ENCODE results near the gene FBRSL1.

Gene FBRSL1

DNA sequence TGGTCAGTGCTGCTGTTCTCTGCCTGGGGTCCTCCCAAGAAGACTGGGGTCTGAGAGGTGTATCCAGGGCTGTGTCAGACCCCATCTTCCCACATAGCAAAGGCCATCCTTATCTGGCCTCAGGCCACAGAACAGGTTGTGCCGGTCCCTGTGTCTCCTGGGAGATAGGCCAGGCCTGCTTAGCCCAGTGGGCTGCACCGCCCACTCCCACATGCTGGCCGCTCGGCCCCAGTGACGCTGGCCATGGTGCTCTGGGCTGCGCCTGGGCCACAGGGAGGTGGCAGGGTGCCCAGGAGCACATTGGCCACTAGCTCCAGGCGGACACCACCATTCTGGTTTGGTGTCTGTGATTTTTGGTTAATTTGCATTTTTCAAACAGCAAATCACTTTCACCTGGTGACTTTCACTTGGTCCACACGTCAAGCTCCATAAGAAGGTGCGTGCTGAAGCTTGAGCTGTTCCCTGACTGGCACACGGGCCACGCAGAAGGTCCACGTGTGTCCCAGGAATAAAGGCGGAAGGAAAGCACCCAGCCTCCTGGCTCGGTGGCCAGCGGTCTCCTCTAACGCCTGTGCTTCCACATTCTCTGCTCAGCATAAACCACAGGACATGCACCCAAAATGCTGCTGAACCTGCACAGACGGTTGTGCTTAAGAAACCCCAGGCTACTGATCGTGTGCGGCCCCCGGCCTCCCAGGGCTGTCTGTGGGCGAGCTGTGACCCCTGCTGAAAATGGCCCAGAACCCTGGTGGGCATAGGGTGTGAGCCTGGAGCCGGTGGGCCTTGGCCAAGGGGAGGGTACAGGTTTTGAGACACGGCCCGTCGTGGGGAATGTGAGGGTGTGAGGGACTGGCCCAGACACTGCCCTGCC is 4.6 kb downstream of the FBRSL1 start:
- peak overlapping the region in 1 of 5 donors; percentile 47 for H3K9ac ChIP-seq (ENCODE audit: low read length in 5 of 5)
- no peaks in the 10 kb centered on the region for H3K27me3 ChIP-seq (ENCODE audit: control insufficient read depth in 5 of 5, insufficient read depth in 4 of 5, low read length in 5 of 5)
- H3K9me3 ChIP-seq (ENCODE audit: control insufficient read depth in 5 of 5, low read length in 5 of 5), result no peaks in the 10 kb centered on the region
- no peak overlapping the region for H3K4me3 ChIP-seq (ENCODE audit: low read depth in 1 of 5, low read length in 5 of 5)
- H3K36me3 ChIP-seq (ENCODE audit: control insufficient read depth in 5 of 5, insufficient read depth in 5 of 5, low read length in 5 of 5), result peaks cover 0 to 8% (median 0%) of the 10 kb centered on the region in 5 donors
- no peak overlapping the region for H3K27ac ChIP-seq (ENCODE audit: low read depth, low read length)
- peaks cover 10 to 86% (median 66%) of the 10 kb centered on the region in 5 donors for H3K4me1 ChIP-seq (ENCODE audit: control insufficient read depth in 5 of 5, insufficient read depth in 5 of 5, low read length in 5 of 5)

DNA sequence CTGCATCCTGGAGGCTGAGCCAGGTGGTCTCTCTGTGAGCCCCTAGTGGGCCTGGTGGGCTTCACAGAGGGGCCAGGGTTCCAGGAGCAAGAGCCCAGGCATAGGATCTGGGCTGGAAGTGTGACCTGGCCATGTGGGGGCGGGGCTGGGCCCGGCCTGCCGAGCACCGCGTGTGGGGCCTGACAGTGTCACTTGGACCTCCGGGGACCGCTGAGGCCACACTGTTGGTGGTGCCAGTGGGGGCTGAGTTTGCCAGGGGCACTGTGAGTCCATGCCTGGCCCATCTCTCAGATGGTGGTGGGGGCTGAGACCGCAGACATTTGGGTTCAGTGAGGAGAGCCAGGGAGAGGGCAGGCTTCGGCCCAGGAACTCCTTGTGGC is 5.2 kb downstream of the FBRSL1 start:
- Histone ChIP-seq H3K9me3 (ENCODE audit: control insufficient read depth in 5 of 5, low read length in 5 of 5) (no peaks in the 10 kb centered on the region), H3K27ac (ENCODE audit: low read depth, low read length) (no peak overlapping the region), H3K4me1 (ENCODE audit: control insufficient read depth in 5 of 5, insufficient read depth in 5 of 5, low read length in 5 of 5) (peaks cover 10 to 88% (median 73%) of the 10 kb centered on the region in 5 donors), H3K36me3 (ENCODE audit: control insufficient read depth in 5 of 5, insufficient read depth in 5 of 5, low read length in 5 of 5) (peaks cover 0 to 8% (median 0%) of the 10 kb centered on the region in 5 donors), H3K9ac (ENCODE audit: low read length in 5 of 5) (peak overlapping the region in 1 of 5 donors; percentile 47), H3K27me3 (ENCODE audit: control insufficient read depth in 5 of 5, insufficient read depth in 4 of 5, low read length in 5 of 5) (no peaks in the 10 kb centered on the region), H3K4me3 (ENCODE audit: low read depth in 1 of 5, low read length in 5 of 5) (no peak overlapping the region)

DNA sequence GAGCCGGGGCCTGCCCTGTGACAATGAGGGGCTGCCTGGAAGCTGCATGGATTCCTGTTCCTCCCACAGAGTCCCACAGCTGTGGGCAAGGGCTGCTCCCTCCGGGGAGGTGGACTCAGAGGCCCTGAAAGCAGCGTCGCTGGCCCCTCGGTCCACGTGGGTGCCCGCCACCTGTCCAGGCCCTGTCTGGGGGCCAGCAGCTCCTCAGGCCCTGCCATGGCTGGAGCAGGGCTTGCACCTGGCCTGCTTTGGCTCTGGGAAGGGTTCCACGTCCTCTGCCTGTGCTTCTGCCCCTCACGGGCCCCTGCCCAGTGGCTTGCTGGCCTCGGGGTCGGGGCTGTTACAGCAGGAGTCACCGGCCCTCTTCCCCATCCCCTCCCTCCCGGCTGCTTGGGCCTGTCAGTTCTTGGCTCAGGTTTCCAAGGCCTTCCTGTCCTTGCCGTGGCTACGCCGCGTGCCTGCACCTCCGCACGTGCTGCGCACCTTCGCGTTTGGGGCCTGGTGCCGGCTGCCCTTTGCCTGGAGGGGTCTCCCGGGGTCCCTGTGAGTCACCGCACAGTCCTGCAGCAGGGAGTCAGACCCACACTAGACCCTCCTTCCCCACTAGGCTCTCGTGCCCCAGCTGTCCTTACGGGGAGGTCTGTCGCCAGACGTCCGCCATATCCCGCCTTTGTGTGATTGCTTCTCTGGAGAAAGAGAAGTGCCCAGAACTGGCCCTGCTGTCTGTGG is 5.8 kb downstream of the FBRSL1 start:
- Histone ChIP-seq H3K9ac (ENCODE audit: low read length in 5 of 5) (peak overlapping the region in 1 of 5 donors; percentile 47), H3K36me3 (ENCODE audit: control insufficient read depth in 5 of 5, insufficient read depth in 5 of 5, low read length in 5 of 5) (peaks cover 0 to 8% (median 0%) of the 10 kb centered on the region in 5 donors), H3K4me3 (ENCODE audit: low read depth in 1 of 5, low read length in 5 of 5) (no peak overlapping the region), H3K27me3 (ENCODE audit: control insufficient read depth in 5 of 5, insufficient read depth in 4 of 5, low read length in 5 of 5) (no peaks in the 10 kb centered on the region), H3K27ac (ENCODE audit: low read depth, low read length) (no peak overlapping the region), H3K4me1 (ENCODE audit: control insufficient read depth in 5 of 5, insufficient read depth in 5 of 5, low read length in 5 of 5) (peaks cover 10 to 92% (median 78%) of the 10 kb centered on the region in 5 donors), H3K9me3 (ENCODE audit: control insufficient read depth in 5 of 5, low read length in 5 of 5) (no peaks in the 10 kb centered on the region)

DNA sequence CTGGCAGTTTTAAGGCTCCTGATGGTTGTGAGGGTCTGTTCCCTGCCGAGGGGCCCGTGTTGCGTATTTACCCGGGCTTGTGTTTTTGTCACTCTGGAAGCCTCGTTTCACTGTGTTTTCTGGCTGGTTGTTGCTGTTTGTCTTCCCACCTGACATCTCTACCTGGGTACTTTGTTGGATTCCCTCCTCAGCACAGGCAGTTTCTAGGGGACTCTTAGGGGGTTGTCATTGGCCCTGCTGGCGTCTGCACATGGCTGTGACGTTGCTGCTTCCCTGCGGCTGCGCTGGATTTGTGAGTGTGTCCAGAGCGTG is 6.4 kb downstream of the FBRSL1 start:
- Histone ChIP-seq H3K36me3 (ENCODE audit: control insufficient read depth in 5 of 5, insufficient read depth in 5 of 5, low read length in 5 of 5) (peaks cover 0 to 8% (median 0%) of the 10 kb centered on the region in 5 donors), H3K4me3 (ENCODE audit: low read depth in 1 of 5, low read length in 5 of 5) (no peak overlapping the region), H3K27ac (ENCODE audit: low read depth, low read length) (no peak overlapping the region), H3K4me1 (ENCODE audit: control insufficient read depth in 5 of 5, insufficient read depth in 5 of 5, low read length in 5 of 5) (peaks cover 8 to 91% (median 76%) of the 10 kb centered on the region in 5 donors), H3K9ac (ENCODE audit: low read length in 5 of 5) (no peak overlapping the region), H3K9me3 (ENCODE audit: control insufficient read depth in 5 of 5, low read length in 5 of 5) (no peaks in the 10 kb centered on the region), H3K27me3 (ENCODE audit: control insufficient read depth in 5 of 5, insufficient read depth in 4 of 5, low read length in 5 of 5) (no peaks in the 10 kb centered on the region)

DNA sequence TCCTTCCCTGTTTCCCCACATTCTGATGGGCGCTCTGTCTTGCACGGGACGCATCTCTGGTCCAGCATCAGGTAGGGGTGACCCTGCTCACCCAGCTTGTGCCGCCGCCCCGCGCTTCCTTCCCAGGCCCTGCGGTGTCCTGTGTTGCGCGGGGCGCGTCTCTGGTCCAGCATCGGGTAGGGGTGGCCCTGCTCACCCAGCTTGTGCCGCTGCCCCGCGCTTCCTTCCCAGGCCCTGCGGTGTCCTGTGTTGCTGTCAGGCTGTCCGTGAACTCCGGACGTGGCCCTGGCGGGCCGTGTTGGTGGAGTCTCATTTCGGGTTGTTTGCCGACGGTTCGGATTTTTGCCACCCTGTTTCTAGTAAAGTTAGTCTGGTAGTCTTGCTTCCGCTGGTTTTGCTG is 6.8 kb downstream of the FBRSL1 start:
- peaks cover 6 to 91% (median 74%) of the 10 kb centered on the region in 5 donors for H3K4me1 ChIP-seq (ENCODE audit: control insufficient read depth in 5 of 5, insufficient read depth in 5 of 5, low read length in 5 of 5)
- no peaks in the 10 kb centered on the region for H3K27me3 ChIP-seq (ENCODE audit: control insufficient read depth in 5 of 5, insufficient read depth in 4 of 5, low read length in 5 of 5)
- no peak overlapping the region for H3K9ac ChIP-seq (ENCODE audit: low read length in 5 of 5)
- H3K9me3 ChIP-seq (ENCODE audit: control insufficient read depth in 5 of 5, low read length in 5 of 5), result no peaks in the 10 kb centered on the region
- peaks cover 0 to 8% (median 0%) of the 10 kb centered on the region in 5 donors for H3K36me3 ChIP-seq (ENCODE audit: control insufficient read depth in 5 of 5, insufficient read depth in 5 of 5, low read length in 5 of 5)
- H3K4me3 ChIP-seq (ENCODE audit: low read depth in 1 of 5, low read length in 5 of 5), result no peak overlapping the region
- H3K27ac ChIP-seq (ENCODE audit: low read depth, low read length), result no peak overlapping the region

DNA sequence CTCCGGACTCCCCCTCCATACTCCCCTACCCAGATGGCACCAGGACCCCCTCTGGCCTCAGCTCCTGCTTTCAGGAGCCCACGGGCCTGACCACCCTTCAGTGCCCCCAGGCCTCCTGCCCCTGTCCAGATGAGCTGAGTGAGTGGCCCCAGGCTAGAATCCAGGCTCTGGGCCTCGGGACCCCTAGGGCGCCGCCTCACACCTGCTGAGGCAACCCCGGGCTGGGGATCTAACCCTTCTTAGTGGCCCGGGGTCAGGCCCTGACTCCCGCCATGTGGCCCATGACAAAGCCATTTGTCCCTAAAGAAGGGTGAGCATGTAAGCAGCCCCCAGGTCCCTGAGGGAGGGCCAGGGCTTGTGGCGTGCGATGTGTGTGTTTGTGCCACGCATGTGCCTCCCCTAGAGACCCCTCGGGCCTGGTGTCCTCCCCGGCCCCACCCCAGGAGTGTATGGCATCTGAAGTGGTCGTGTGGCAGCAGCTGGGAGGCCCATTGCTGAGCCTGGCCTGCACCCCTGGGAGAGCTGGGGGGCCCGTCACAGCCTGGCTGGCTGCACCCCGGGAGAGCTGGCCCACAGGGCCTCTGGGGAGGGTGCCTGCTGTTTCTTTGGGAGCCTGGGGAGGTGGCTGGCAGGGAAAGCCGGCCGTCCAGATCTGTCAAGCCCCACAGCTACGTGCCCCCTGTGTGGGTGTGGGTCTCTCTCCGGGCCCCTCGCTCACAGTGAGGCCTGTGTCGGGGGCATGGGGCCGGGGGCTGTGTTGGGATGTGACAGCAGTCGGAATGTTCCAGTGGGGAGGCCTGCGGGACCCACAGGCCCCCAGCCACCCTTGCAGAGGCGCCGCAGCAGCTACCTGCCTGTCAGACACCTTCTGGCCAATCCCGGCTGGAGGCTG is 7.8 kb downstream of the FBRSL1 start:
- no peak overlapping the region for H3K9ac ChIP-seq (ENCODE audit: low read length in 5 of 5)
- peaks cover 0 to 88% (median 71%) of the 10 kb centered on the region in 5 donors for H3K4me1 ChIP-seq (ENCODE audit: control insufficient read depth in 5 of 5, insufficient read depth in 5 of 5, low read length in 5 of 5)
- peaks cover 0 to 8% (median 0%) of the 10 kb centered on the region in 5 donors for H3K36me3 ChIP-seq (ENCODE audit: control insufficient read depth in 5 of 5, insufficient read depth in 5 of 5, low read length in 5 of 5)
- no peak overlapping the region for H3K4me3 ChIP-seq (ENCODE audit: low read depth in 1 of 5, low read length in 5 of 5)
- no peak overlapping the region for H3K27ac ChIP-seq (ENCODE audit: low read depth, low read length)
- H3K27me3 ChIP-seq (ENCODE audit: control insufficient read depth in 5 of 5, insufficient read depth in 4 of 5, low read length in 5 of 5), result no peaks in the 10 kb centered on the region
- no peaks in the 10 kb centered on the region for H3K9me3 ChIP-seq (ENCODE audit: control insufficient read depth in 5 of 5, low read length in 5 of 5)

DNA sequence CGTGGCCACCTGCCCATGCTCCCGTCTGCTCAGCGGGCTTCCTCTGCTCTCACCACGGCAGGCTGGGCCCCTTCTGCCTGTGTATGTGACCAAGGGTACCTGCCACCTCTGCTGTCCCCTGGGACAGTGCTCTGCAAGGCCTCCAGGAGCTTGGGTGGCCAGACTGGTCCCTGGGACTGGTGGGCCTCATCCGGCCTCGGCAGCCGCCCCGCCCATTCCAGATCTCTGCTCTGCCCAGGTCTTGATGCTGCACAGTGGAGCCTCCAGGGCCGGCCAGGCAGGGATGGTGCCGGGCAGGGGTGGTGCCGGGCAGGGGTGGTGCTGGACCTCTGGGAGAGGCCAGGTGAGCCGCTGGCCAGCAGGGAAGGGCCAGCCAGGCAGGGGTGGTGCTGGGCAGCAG is 9.0 kb downstream of the FBRSL1 start:
- peaks cover 0 to 79% (median 68%) of the 10 kb centered on the region in 5 donors for H3K4me1 ChIP-seq (ENCODE audit: control insufficient read depth in 5 of 5, insufficient read depth in 5 of 5, low read length in 5 of 5)
- H3K9me3 ChIP-seq (ENCODE audit: control insufficient read depth in 5 of 5, low read length in 5 of 5), result no peaks in the 10 kb centered on the region
- no peak overlapping the region for H3K27ac ChIP-seq (ENCODE audit: low read depth, low read length)
- no peaks in the 10 kb centered on the region for H3K27me3 ChIP-seq (ENCODE audit: control insufficient read depth in 5 of 5, insufficient read depth in 4 of 5, low read length in 5 of 5)
- peak overlapping the region in 1 of 5 donors; percentile 37 for H3K9ac ChIP-seq (ENCODE audit: low read length in 5 of 5)
- no peak overlapping the region for H3K4me3 ChIP-seq (ENCODE audit: low read depth in 1 of 5, low read length in 5 of 5)
- peaks cover 0 to 3% (median 0%) of the 10 kb centered on the region in 5 donors for H3K36me3 ChIP-seq (ENCODE audit: control insufficient read depth in 5 of 5, insufficient read depth in 5 of 5, low read length in 5 of 5)

DNA sequence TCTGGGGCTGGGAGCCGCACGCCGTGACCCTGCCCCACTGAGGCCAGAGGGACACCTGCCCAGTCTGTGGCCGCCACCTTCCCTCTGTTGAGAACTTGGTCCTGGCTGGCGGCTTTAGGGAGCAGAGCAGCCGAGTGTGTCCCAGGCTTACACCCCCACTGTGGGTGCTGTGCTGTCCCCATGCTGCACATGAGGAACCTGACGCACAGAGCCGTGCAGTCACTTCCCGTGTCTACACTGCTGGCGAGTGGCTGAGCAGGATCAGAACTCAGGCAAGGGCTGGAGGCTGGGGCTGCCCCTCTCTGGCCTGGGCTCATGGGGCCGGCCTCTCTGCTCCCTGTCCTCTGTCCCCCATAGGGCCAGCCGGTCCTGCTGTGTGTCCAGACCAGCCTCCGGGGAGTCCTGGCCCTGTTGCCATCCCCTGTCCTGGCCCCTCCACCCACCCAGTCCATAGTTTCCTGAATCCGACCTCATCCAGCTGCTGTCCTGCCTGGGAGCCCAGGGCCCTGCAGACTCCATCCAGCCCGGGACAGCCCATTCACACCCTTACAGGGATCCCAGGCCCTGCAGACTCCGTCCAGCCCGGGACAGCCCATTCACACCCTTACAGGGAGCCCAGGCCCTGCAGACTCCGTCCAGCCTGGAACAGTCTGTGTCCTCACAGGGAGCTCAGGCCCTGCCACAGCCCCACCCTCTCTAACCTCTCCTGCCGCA is 10.3 kb downstream of the FBRSL1 start:
- H3K4me1 ChIP-seq (ENCODE audit: control insufficient read depth in 5 of 5, insufficient read depth in 5 of 5, low read length in 5 of 5), result peaks cover 0 to 78% (median 64%) of the 10 kb centered on the region in 5 donors

DNA sequence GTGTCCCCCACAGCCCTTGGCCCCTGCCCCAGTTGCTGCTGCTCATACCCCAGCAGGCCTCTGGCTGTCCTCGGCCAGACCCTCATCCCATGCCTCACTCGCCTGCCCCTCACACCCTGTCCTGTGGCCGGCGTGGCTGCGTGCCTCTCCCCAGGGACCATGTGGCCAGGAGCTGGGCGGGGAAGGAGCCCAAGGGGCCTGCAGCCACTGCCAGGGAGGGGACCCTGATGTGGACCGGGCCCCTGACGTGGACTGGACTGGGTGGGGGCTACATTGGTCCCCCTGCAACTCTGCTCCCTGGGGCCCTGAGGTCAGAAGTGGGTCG is 10.9 kb downstream of the FBRSL1 start:
- Histone ChIP-seq H3K36me3 (ENCODE audit: control insufficient read depth in 5 of 5, insufficient read depth in 5 of 5, low read length in 5 of 5) (no peaks in the 10 kb centered on the region), H3K9ac (ENCODE audit: low read length in 5 of 5) (peak overlapping the region in 1 of 5 donors; percentile 8), H3K27ac (ENCODE audit: low read depth, low read length) (no peak overlapping the region), H3K27me3 (ENCODE audit: control insufficient read depth in 5 of 5, insufficient read depth in 4 of 5, low read length in 5 of 5) (no peaks in the 10 kb centered on the region), H3K9me3 (ENCODE audit: control insufficient read depth in 5 of 5, low read length in 5 of 5) (no peaks in the 10 kb centered on the region), H3K4me3 (ENCODE audit: low read depth in 1 of 5, low read length in 5 of 5) (no peak overlapping the region), H3K4me1 (ENCODE audit: control insufficient read depth in 5 of 5, insufficient read depth in 5 of 5, low read length in 5 of 5) (peaks cover 0 to 78% (median 64%) of the 10 kb centered on the region in 5 donors)

More for the DNA sequence above, 10.3 kb downstream of the FBRSL1 start:
- H3K4me3 ChIP-seq (ENCODE audit: low read depth in 1 of 5, low read length in 5 of 5), result no peak overlapping the region
- no peaks in the 10 kb centered on the region for H3K9me3 ChIP-seq (ENCODE audit: control insufficient read depth in 5 of 5, low read length in 5 of 5)
- H3K27me3 ChIP-seq (ENCODE audit: control insufficient read depth in 5 of 5, insufficient read depth in 4 of 5, low read length in 5 of 5), result no peaks in the 10 kb centered on the region
- no peak overlapping the region for H3K27ac ChIP-seq (ENCODE audit: low read depth, low read length)
- peak overlapping the region in 1 of 5 donors; percentile 8 for H3K9ac ChIP-seq (ENCODE audit: low read length in 5 of 5)
- no peaks in the 10 kb centered on the region for H3K36me3 ChIP-seq (ENCODE audit: control insufficient read depth in 5 of 5, insufficient read depth in 5 of 5, low read length in 5 of 5)
